NT2/D1 (cell line): ENCODE measurements around the gene SSTR3.
"Not testable (repeated sequence)": the region's sequence is repeated elsewhere in the genome, so short reads cannot be mapped to it uniquely, and the experiment has no call there.

ENCODE experiments used
- SUZ12 ChIP-seq: IDR thresholded peaks from 2 replicates; pipeline ENCODE4 v1.6.1; 2011; ENCODE audit not compliant: insufficient read length, insufficient read depth; ENCODE audit errors: extremely low read depth
- YY1 ChIP-seq: IDR thresholded peaks from 2 replicates; pipeline ENCODE4 v1.6.1; 2011; ENCODE audit not compliant: insufficient read length, insufficient read depth
- ZNF274 ChIP-seq: IDR thresholded peaks from 2 replicates; pipeline ENCODE4 v1.6.1; 2011; ENCODE audit warnings: mild to moderate bottlenecking, low read depth, low read length

DNA sequence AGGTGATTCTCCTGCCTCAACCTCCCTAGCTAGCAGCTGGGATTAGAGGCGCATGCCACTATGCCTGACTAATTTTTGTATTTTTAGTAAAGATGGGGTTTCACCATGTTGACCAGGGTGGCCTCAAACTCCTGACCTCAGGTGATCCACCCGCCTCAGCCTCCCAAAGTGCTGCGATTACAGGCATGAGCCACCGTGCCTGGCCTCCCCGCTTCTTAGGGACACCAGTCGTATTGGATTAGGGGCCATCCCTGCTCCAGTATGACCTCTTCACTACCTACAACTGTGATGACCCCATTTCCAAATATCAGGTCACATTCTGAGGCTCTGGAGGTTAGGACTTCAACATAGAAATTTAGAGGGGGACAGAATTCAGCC, 10.8 kb downstream of the SSTR3 start:
- not testable (repeated sequence) for TF ChIP-seq YY1, SUZ12, ZNF274
